GM18909 (cell line): ENCODE measurements around the gene ELOB.

Source experiments
- ATAC-seq: cut with Tn5 transposase; IDR thresholded peaks from one replicate; pipeline ENCODE4 v1.9.1; 2021; ENCODE audit warnings: mild to moderate bottlenecking; ENCODE audit not compliant: unreplicated experiment, poor library complexity

The ELOB gene

DNA sequence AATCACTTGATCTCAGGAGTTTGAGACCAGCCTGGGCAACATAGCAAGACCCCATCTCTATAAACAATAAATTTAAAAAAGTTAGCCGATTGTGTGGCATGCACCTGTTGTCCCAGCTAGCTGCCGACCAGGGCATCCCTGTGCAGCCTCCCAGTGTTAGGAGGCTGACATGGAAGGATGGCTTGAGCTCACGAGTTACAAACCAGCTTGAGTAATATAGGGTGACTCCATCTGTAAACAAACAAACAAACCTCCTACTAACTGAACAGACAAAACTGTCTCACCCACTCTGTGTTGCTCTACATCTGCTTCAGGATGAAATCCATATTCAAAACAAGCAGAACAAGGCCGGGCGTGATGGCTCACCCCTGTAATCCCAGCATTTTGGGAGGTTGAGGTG lies 50.2 kb downstream of the ELOB start:
- no peak for ATAC-seq

DNA sequence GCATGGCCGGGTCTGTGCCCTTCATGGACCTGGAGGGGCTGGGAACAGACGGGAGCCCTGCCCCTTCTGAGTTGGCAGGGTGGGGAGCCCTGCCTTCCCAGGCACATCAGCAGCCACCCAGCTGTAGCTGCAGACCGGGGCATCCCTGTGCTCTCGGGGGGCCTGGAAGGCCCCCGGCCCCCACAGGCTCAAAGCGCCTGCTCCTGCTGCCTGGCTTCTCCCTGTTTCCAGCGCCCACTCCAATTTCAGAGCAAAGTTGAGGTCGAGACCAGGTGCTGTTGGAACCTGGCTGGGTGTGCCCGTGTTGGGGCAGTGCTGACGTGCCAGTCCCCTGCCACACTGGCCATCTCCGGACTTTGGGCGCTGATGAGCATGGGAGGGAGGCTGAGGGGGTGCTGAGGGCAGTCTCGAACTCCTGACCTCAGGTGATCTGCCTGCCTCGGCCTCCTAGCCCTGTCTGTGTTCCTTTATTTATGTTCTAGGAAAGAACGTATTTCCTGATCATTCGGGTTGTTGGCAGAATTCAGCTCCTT lies 52.2 kb downstream of the ELOB start:
- ATAC-seq = no peak

DNA sequence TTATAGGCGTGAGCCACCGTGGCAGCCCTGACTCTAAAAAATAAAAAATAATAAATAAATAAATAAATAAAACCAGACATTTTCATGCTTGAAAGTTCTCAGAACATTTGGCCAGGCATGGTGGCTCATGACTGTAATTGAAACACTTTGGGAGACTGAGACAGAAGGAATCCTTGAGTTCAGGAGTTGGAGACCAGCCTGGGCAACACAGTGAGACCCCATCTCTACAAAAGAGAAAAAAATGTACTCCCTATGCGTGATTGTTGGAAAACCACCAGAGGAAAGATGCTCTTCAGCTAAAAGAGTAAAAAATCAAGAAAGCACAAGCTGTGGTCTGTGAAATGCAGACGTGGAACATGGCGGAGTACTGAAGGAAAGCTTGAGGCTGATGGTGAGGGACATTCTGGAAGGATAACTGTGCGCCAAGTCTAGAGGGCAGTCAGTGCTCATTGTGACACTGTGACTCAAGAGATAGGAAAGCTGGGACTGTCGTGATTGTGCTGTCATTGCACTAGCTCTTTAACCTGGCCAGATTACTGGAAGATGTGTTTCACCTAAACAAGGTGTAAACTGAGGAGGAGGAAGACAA lies 52.9 kb downstream of the ELOB start:
- no peak for ATAC-seq

DNA sequence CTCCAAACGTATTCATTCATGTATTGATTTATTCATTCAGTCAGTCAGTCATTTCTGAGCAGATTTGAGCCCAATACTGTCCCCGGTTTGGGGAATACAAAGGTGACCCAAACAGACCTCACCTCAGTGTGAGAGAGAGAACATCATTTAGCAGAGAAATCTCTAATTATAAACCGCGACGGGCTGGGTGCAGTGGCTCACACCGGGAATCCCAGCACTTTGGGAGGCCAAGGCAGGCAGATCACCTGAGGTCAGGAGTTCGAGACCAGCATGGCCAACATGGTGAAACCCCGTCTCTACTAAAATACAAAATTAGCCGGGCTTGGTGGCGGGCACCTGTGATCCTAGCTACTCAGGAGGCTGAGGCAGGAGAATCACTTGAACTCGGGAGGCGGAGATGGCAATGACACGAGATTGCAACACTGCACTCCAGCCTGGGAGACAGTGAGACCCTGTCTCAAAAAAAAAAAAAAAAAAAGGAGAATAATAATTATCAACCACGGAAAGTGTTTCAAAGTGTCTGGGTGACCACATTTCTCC lies 55.4 kb downstream of the ELOB start:
- peak; percentile 6 for ATAC-seq
